K562 (cell line): ENCODE measurements around the gene NAT8.
"Not testable (repeated sequence)": the region's sequence is repeated elsewhere in the genome, so short reads cannot be mapped to it uniquely, and the experiment has no call there.

Experiments
- ATF7 ChIP-seq: fragments of 450-650 bp; IDR thresholded peaks from 2 replicates; pipeline ENCODE4 v1.7.1; 2014; ENCODE audit warnings: mild to moderate bottlenecking, moderate library complexity
- HEY1 ChIP-seq: fragments of 250-450 bp; sonication (Bioruptor Pico); IDR thresholded peaks from 2 replicates; pipeline ENCODE4 v1.5.0; 2020; ENCODE audit warnings: mild to moderate bottlenecking, moderate library complexity, borderline replicate concordance
- MYBL2 ChIP-seq, 2 experiments: fragments of 450-650 bp in 1 of 2; sonication (generic) in 1 of 2; formaldehyde crosslinking in 1 of 2; IDR thresholded peaks; 2 replicates each; pipeline versions ENCODE4 v1.6.1 to v1.8.1; 2017 to 2022; ENCODE audit warnings: borderline replicate concordance in 1 of 2, inconsistent platforms in 1 of 2, low read depth in 1 of 2, mild to moderate bottlenecking in 1 of 2, missing genetic modification reagents in 1 of 2, moderate library complexity in 1 of 2
- POLR2A ChIP-seq: fragments of 450-650 bp; conservative IDR thresholded peaks from 2 replicates; pipeline ENCODE4 v1.6.1; 2016
- POLR2AphosphoS5 ChIP-seq: IDR thresholded peaks from 2 replicates; pipeline ENCODE4 v1.6.1; 2011; ENCODE audit warnings: mild to moderate bottlenecking, low read depth, low read length, moderate library complexity; ENCODE audit not compliant: control insufficient read depth, insufficient read depth
- TAF1 ChIP-seq: IDR thresholded peaks from 2 replicates; pipeline ENCODE4 v1.6.1; 2011; ENCODE audit warnings: mild to moderate bottlenecking, low read length, moderate library complexity; ENCODE audit not compliant: insufficient read depth, control insufficient read depth, severe bottlenecking; ENCODE audit errors: extremely low read depth
- YY1 ChIP-seq, 3 experiments: IDR thresholded peaks; 2 replicates each; pipeline ENCODE4 v1.6.1; 2011; ENCODE audit warnings: low read length in 2 of 3, mild to moderate bottlenecking in 2 of 3, moderate library complexity in 2 of 3, borderline replicate concordance in 1 of 3, control low read depth in 1 of 3, low read depth in 1 of 3; ENCODE audit not compliant: insufficient read depth in 3 of 3, insufficient replicate concordance in 2 of 3, control insufficient read depth in 1 of 3, insufficient read length in 1 of 3; ENCODE audit errors: extremely low read depth in 1 of 3
- ZNF778 ChIP-seq: fragments of 450-650 bp; formaldehyde crosslinking; IDR thresholded peaks from 2 replicates; pipeline ENCODE4 v1.4.0; 2020; ENCODE audit warnings: mild to moderate bottlenecking, moderate library complexity
- TF ChIP-seq, protein P1 (sequence below): sonication (generic); formaldehyde crosslinking; IDR thresholded peaks from 2 replicates; pipeline ENCODE4 v1.8.0; 2023; ENCODE audit warnings: mild to moderate bottlenecking, missing genetic modification reagents

DNA sequence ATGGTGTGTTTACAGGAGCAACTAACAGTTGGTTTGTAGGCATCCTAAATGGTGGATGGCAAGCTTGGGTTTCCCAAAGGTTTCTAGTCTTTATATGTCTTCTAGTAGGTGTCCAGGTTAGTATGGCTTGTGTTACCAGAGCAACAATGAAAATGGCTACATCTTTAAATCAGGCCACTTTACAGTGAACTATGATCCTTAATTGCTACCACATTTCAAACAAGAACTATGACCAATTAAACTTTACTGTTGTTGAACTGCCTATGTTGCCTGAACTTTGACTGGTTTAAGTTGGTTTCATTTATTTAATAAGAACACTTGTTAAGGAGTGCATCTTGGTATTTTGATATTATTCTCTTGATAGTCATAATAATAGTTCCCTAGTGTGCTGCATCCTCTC is 5.2 kb downstream of the NAT8 start:
- TF ChIP-seq MYBL2 (IDR thresholded peaks at IDR 0.05; ENCODE audit: low read depth); MYBL2 (CRISPR knock-in tag; IDR thresholded peaks at IDR 0.05; ENCODE audit: borderline replicate concordance); HEY1 (CRISPR knock-in tag); ZNF778 (CRISPR knock-in tag); YY1 (IDR thresholded peaks at IDR 0.05; ENCODE audit: borderline replicate concordance in 1 of 3, control insufficient read depth in 1 of 3, extremely low read depth in 1 of 3, insufficient read depth in 3 of 3, insufficient read length in 1 of 3, insufficient replicate concordance in 2 of 3, low read depth in 1 of 3, low read length in 2 of 3); POLR2A; ATF7; POLR2AphosphoS5; TAF1: not testable (repeated sequence)
- TF ChIP-seq, protein P1, sequence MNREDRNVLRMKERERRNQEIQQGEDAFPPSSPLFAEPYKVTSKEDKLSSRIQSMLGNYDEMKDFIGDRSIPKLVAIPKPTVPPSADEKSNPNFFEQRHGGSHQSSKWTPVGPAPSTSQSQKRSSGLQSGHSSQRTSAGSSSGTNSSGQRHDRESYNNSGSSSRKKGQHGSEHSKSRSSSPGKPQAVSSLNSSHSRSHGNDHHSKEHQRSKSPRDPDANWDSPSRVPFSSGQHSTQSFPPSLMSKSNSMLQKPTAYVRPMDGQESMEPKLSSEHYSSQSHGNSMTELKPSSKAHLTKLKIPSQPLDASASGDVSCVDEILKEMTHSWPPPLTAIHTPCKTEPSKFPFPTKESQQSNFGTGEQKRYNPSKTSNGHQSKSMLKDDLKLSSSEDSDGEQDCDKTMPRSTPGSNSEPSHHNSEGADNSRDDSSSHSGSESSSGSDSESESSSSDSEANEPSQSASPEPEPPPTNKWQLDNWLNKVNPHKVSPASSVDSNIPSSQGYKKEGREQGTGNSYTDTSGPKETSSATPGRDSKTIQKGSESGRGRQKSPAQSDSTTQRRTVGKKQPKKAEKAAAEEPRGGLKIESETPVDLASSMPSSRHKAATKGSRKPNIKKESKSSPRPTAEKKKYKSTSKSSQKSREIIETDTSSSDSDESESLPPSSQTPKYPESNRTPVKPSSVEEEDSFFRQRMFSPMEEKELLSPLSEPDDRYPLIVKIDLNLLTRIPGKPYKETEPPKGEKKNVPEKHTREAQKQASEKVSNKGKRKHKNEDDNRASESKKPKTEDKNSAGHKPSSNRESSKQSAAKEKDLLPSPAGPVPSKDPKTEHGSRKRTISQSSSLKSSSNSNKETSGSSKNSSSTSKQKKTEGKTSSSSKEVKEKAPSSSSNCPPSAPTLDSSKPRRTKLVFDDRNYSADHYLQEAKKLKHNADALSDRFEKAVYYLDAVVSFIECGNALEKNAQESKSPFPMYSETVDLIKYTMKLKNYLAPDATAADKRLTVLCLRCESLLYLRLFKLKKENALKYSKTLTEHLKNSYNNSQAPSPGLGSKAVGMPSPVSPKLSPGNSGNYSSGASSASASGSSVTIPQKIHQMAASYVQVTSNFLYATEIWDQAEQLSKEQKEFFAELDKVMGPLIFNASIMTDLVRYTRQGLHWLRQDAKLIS (CRISPR knock-in tag): not testable (repeated sequence)
